Ectodermal cell (in vitro differentiated cells): Measurements from ENCODE around the gene CYP4F3. TPM values are rescaled to one million over a fixed set of nuclear protein-coding genes. Genes with fewer than 3 reads are reported as not detected.
"Not testable (repeated sequence)": the region's sequence is repeated elsewhere in the genome, so short reads cannot be mapped to it uniquely, and the experiment has no call there.

ENCODE experiments used
- H3K27ac ChIP-seq: 2 replicates; pipeline ENCODE4 v1.7.0; 2013; ENCODE audit warnings: mild to moderate bottlenecking, low read depth, low read length; ENCODE audit not compliant: insufficient read depth, poor library complexity, severe bottlenecking
- H3K27me3 ChIP-seq: 2 replicates; pipeline ENCODE4 v1.7.0; 2013; ENCODE audit warnings: mild to moderate bottlenecking, low read length; ENCODE audit not compliant: insufficient read depth, control insufficient read depth, poor library complexity, severe bottlenecking
- H3K36me3 ChIP-seq: one replicate; pipeline ENCODE4 v1.7.0; 2013; ENCODE audit warnings: low read length; ENCODE audit not compliant: control insufficient read depth, insufficient read depth
- H3K4me1 ChIP-seq: one replicate; pipeline ENCODE4 v1.7.0; 2013; ENCODE audit warnings: low read length; ENCODE audit not compliant: control insufficient read depth, insufficient read depth
- H3K4me3 ChIP-seq: 2 replicates; pipeline ENCODE4 v1.7.0; 2013; ENCODE audit warnings: low read depth, low read length, control low read depth; ENCODE audit not compliant: insufficient read depth
- H3K9me3 ChIP-seq: 2 replicates; pipeline ENCODE4 v1.7.0; 2013; ENCODE audit warnings: mild to moderate bottlenecking, low read length, moderate library complexity; ENCODE audit not compliant: control insufficient read depth
- WGBS, 2 experiments: methylation state at CpG; one replicate each; pipeline ENCODE4 v1.1.7; 2013; ENCODE audit warnings: missing lambda C conversion rate in 2 of 2; 5-methylcytosine and 5-hydroxymethylcytosine counted together
- polyA plus RNA-seq, 4 experiments: library from polyadenylated mRNA; stranded (reverse); fragments of 50-300 nt; gene quantifications; one replicate each; pipeline ENCODE4 v1.2.3, GENCODE V29; 2013

CYP4F3 gene, protein sequence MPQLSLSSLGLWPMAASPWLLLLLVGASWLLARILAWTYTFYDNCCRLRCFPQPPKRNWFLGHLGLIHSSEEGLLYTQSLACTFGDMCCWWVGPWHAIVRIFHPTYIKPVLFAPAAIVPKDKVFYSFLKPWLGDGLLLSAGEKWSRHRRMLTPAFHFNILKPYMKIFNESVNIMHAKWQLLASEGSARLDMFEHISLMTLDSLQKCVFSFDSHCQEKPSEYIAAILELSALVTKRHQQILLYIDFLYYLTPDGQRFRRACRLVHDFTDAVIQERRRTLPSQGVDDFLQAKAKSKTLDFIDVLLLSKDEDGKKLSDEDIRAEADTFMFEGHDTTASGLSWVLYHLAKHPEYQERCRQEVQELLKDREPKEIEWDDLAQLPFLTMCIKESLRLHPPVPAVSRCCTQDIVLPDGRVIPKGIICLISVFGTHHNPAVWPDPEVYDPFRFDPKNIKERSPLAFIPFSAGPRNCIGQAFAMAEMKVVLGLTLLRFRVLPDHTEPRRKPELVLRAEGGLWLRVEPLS
- polyA plus RNA-seq (2013, experiment 1 of 4) = not detected
- polyA plus RNA-seq (2013, experiment 2 of 4) = not detected
- not detected for polyA plus RNA-seq (2013, experiment 3 of 4)
- not detected for polyA plus RNA-seq (2013, experiment 4 of 4)

DNA sequence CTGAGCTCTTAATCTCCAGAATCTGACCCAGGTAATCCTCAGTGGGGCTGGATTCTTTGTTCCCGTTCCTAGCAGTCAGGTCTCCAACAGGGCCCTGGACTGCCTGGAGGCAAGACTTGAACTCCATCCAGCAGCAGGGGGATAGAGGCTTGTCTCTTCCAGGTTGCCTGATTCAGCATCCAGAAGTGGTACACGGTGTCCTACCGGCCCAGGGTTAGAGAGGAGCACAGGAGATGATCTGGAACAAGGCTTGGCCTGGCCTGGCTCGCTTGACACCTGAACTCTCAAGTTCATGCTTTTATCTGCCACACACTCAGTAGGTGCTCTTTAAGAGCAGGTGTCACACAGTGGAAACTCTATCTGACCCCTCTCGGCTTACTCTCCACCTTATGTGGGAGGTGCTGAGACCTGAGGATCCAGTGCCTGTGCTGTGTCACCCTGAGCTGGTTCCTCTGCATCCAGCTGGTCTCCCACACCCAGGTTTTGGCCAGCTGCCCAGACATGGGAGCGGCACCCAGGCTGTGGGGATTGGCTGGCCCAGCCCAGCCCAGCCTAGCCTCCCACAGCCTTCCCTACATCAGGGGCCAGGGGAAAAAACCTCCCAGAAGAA is at the start of gene CYP4F3:
Gene CYP4F3, plus strand, starts transcription at position 604 of the 610 bp plus-strand sequence. CDS start 519 bp downstream, outside the sequence.
- Histone ChIP-seq H3K36me3 (no peaks in the 10 kb centered on the region), H3K9me3 (peaks cover 14% of the 10 kb centered on the region)
- 66 to 67% methylated on average over 6 of the region's 6 CpGs for WGBS, 2 experiments

DNA sequence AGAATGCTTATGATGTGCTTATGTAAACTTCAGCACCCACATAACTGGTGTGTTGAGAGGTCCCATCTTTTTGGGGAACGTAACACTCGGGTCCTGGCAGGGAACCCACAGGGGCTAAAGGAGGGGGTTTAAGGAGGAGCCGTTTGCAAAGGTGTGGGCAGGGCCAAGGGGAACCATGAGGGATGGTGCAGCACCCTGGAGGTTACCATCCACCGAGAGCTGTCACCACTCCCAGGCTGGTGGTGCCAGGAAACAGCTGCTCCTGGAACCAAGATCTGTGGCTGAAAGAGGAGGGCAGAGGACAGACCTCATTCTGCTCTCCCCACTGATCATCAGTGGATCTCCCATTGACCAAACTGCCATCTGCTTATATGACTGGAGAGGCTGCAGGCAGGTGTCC is 48.9 kb upstream of the CYP4F3 start:
- Histone ChIP-seq H3K4me3 (no peak overlapping the region), H3K27me3 (no peaks in the 10 kb centered on the region), H3K9me3 (peaks cover 13% of the 10 kb centered on the region), H3K27ac (no peak overlapping the region), H3K4me1 (no peaks in the 10 kb centered on the region), H3K36me3 (no peaks in the 10 kb centered on the region)
- WGBS, 2 experiments = 70 to 71% methylated on average over 4 of the region's 4 CpGs

More for the DNA sequence above, at the start of gene CYP4F3:
- no peak within 1 kb of the TSS for H3K4me3 ChIP-seq
- H3K4me1 ChIP-seq = no peaks in the 10 kb centered on the region
- no peak within 1 kb of the TSS for H3K27ac ChIP-seq
- no peaks in the 10 kb centered on the region for H3K27me3 ChIP-seq

DNA sequence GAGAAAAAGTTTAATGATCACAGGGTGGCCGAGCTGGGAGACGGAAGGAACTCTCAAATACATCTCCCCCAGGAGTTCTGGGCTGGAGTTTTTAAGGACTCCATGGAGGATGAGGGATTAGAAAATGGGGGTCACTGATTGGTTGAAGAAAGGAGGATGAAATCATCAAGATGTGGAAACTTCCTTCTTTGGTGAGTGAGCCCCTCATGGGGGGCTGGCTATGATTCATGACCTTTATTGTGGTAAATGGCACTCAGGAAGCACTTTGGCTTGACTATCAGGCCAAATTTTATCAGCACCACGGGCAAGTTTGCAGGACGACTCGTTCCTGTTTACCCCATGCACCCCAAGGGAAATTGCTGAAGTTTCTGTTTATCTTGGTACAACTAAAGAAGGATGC is 48.2 kb upstream of the CYP4F3 start:
- not testable (repeated sequence) for H3K27ac ChIP-seq, H3K27me3 ChIP-seq, H3K4me1 ChIP-seq, H3K36me3 ChIP-seq, H3K4me3 ChIP-seq
- H3K9me3 ChIP-seq = peaks cover 13% of the 10 kb centered on the region
- WGBS, 2 experiments = 34 to 53% methylated on average over 4 to 5 of the region's 5 CpGs

DNA sequence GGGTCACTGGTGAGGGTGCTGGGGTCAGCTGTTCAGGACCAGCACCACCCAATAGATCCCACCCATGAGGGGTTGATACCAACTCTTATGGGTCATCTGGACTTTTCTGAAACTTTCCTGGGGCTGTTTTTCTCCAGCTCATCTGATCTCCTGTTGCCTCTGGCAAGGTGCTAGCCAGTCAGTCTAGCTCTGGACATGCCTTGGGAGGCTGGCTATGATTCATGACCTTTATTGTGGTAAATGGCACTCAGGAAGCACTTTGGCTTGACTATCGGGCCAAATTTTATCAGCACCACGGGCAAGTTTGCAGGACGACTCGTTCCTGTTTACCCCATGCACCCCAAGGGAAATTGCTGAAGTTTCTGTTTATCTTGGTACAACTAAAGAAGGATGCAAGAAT is 46.9 kb upstream of the CYP4F3 start:
- not testable (repeated sequence) for H3K36me3 ChIP-seq, H3K27ac ChIP-seq, H3K4me3 ChIP-seq, H3K4me1 ChIP-seq, H3K27me3 ChIP-seq
- 54 to 79% methylated on average over 4 of the region's 4 CpGs for WGBS, 2 experiments
- H3K9me3 ChIP-seq = peaks cover 13% of the 10 kb centered on the region

DNA sequence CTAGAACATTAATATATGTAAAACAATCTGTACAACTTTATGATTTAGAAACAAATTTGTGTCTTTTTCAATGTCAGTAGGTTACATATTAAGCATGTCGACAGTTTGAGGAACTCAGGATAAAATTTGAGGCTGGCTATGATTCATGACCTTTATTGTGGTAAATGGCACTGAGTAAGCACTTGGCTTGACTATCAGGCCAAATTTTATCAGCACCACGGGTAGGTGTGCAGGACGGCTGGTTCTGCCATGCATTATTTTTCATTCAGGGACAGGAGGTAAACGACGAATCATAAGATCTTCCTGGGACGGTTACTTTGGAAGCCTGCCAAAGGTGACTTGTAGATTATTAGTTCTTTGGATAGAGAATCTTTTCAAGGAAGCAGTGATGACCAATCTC is 45.6 kb upstream of the CYP4F3 start:
- peaks cover 13% of the 10 kb centered on the region for H3K9me3 ChIP-seq
- no peaks in the 10 kb centered on the region for H3K4me1 ChIP-seq
- WGBS, 2 experiments = 48 to 55% methylated on average over 6 of the region's 6 CpGs
- H3K27ac ChIP-seq = no peak overlapping the region
- no peaks in the 10 kb centered on the region for H3K27me3 ChIP-seq
- H3K36me3 ChIP-seq = no peaks in the 10 kb centered on the region
- no peak overlapping the region for H3K4me3 ChIP-seq

DNA sequence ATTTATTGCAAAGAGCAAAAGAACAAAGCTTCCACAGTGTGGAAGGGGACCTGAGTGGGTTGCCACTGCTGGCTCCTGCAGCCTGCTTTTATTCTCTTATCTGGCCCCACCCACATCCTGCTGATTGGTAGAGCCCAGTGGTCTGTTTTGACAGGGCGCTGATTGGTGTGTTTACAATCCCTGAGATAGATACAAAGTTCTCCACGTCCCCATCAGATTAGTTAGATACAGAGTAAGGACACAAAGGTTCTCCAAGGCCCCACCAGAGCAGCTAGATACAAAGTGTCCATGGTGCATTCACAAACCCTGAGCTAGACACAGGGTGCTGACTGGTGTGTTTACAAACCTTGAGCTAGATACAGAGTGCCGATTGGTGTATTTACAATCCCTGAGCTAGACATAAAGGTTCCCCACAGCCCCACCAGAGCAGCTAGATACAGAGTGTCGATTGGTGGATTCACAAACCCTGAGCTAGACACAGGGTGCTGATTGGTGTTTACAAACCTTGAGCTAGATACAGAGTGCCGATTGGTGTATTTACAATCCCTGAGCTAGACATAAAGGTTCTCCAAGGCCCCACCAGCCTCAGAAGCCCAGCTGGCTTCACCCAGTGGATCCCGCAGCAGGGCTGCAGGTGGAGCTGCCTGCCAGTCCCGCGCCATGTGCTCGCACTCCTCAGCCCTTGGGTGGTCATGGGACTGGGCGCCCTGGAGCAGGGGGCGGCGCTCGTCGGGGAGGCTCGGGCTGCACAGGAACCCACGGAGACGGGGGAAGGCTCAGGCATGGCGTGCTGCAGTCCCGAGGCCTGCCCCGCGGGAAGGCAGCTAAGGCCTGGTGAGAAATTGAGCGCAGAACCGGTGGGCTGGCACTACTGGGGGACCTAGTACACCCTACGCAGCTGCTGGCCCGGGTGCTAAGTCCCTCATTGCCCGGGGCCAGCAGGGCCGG is 32.4 kb upstream of the CYP4F3 start:
- not testable (repeated sequence) for H3K27ac ChIP-seq, H3K4me3 ChIP-seq, H3K9me3 ChIP-seq, H3K4me1 ChIP-seq, H3K36me3 ChIP-seq, H3K27me3 ChIP-seq
- 84 to 86% methylated on average over 27 of the region's 27 CpGs for WGBS, 2 experiments

DNA sequence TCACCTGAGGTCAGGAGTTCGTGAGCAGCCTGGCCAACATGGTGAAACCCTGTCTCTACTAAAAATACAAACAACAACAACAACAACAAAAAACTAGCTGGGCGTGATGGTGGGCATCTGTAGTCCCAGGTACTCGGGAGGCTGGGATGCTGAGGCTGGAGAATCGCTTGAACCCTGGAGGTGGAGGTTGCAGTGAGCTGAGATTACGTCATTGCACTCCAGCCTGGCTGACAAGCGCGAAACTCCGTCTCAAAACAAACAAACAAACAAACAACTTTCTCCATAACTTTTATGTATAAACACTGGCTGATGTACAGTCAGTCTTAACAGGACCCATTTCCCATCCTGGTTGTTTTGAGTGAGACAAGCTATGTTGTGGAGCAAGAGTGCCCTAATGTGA is 31.4 kb upstream of the CYP4F3 start:
- H3K27me3 ChIP-seq = no peaks in the 10 kb centered on the region
- peaks cover 2% of the 10 kb centered on the region for H3K9me3 ChIP-seq
- H3K4me1 ChIP-seq = no peaks in the 10 kb centered on the region
- H3K27ac ChIP-seq = no peak overlapping the region
- 67 to 70% methylated on average over 8 of the region's 8 CpGs for WGBS, 2 experiments
- H3K36me3 ChIP-seq = no peaks in the 10 kb centered on the region
- no peak overlapping the region for H3K4me3 ChIP-seq

DNA sequence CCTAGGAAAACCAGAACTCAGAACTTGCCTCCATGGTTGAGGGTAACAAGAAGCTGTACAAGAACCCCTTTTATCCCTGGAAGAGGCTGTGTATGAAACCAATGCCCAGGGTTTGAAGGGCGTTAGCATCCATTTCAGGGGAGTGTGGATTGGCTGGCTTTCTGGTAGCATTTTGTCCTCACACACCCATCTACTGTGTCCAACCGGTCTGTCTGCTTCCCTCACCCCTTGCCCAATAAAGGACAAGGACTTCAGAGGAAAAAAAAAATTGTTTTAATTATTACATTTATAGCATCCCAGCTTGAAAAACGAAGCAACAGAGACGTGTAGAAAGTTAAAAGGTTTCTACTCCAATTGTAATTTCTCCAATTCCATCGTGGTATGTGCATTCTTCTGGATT is 28.4 kb upstream of the CYP4F3 start:
- Histone ChIP-seq H3K27ac (no peak overlapping the region), H3K9me3 (peaks cover 6% of the 10 kb centered on the region), H3K4me3 (no peak overlapping the region), H3K36me3 (no peaks in the 10 kb centered on the region), H3K27me3 (no peaks in the 10 kb centered on the region), H3K4me1 (no peaks in the 10 kb centered on the region)
- 16 to 38% methylated on average over 4 to 5 of the region's 5 CpGs for WGBS, 2 experiments

DNA sequence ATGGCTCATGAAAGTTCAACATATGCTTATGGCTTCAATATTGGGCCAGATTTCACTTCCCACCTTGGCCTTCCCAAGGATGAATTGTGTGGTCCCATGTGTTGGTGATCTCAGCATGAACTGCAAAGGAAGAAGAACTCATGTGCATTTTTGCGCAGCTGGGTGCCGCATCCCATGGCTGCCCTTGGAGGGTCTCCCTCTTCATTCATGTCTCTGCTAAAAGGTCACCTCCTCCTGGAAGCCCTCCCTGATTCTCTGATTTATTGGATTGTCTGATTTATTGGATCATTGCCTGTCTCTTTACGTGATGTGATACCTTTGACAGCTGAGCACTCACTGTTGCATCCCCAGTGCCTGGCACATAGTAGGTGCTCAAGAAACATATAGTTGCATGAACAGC is 27.4 kb upstream of the CYP4F3 start:
- H3K27me3 ChIP-seq = no peaks in the 10 kb centered on the region
- H3K36me3 ChIP-seq = no peaks in the 10 kb centered on the region
- H3K4me3 ChIP-seq = no peak overlapping the region
- 82 to 89% methylated on average over 3 of the region's 3 CpGs for WGBS, 2 experiments
- H3K9me3 ChIP-seq = peaks cover 8% of the 10 kb centered on the region
- no peak overlapping the region for H3K27ac ChIP-seq
- no peaks in the 10 kb centered on the region for H3K4me1 ChIP-seq
